CD4-positive, alpha-beta T cell treated with Interleukin-15 for 4 hours (primary cell): ENCODE results near the gene XXYLT1.

ENCODE experiments used
- DNase-seq: peaks from one replicate; pipeline ENCODE4 v3.0.0-alpha.2; 2020; ENCODE audit warnings: low spot score

XXYLT1 gene

DNA sequence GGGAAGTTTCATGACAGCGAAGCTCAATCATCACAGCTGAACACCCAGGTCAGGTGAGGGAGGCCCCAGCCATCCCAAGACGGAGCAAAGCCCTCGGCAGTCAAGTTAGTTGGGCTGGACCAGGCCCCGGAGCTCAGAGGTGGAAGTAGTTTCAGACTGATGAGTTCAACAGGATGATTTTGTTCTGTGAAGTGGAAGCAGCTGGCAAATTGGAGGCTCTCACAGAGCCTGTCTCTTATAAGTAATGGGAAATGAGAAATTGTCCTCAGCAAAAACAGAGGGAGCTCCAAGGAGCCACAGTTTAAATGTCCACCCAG lies 245.1 kb downstream of the XXYLT1 start:
- no peak for DNase-seq

DNA sequence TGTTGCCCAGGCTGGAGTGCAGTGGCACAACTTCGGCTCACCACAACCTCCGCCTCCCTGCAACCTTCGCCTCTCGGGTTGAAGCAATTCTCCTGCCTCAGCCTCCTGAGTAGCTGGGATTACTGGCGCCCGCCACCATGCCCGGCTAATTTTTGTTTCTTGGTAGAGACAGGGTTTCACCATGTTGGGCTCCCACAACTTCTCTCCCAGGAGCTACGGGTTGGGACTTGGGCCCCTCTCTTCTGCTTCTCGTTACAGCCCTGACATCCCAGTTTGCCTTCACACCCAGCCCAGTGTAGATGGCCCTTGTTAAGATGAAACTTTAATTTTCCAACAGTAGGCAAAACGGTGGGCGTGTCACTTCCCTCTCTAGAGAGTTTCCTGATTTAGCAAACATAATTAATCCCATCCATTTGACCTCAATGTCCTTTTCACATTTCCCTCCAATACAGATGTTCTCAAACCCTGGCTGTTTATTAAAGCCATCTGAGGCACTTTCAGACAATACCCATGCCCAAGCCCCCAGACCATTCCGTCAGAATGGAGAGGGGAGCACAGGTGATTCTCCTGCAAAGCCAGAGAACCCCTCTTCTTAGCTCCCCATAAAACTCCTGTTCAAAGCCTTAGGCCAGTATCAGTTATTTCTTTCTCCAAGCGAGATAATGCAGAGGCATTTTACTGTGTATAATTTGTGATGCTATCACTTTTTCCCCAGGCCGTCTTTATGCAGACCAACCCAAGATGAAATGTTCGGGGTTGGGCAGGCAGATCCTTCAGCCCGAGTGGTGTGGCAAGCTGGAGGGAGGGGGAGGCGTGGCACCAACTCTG lies 245.7 kb downstream of the XXYLT1 start:
- DNase-seq: no peak

DNA sequence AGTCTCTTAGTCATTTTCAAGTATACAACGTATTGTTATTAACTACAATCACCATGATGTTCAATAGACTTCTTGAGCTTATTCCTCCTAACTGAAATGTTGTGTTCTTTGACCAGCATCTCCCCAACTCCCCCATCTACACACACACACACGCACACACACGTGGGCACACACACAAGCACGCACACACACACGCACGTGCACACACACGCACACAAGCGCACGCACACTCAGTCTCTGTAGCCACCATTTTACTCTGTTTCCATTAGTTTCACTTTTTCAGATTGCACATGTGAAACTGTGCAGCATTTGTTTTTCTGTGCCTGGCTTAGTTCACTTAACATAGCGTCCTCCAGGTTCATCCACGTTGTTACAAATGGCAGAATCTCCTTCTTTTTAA lies 247.0 kb downstream of the XXYLT1 start:
- no peak for DNase-seq

DNA sequence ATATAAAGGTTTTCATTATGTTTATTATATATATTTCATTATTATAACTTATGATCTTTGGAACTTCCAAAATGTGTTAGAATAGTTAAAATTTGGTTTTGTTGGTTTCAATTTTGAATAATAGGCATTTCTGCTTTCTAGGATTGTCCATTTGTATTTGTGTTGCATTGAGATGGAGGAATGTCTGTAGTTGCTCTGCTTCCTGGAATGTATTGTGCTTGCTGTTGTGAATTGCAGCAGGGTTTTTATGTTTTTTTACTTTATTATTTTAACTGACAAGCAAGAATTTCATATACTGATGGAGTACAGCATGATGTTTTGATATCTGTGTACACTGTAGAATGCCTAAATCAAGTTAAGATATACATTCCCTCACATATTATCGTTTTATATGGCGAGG lies 247.4 kb downstream of the XXYLT1 start:
- DNase-seq: no peak

DNA sequence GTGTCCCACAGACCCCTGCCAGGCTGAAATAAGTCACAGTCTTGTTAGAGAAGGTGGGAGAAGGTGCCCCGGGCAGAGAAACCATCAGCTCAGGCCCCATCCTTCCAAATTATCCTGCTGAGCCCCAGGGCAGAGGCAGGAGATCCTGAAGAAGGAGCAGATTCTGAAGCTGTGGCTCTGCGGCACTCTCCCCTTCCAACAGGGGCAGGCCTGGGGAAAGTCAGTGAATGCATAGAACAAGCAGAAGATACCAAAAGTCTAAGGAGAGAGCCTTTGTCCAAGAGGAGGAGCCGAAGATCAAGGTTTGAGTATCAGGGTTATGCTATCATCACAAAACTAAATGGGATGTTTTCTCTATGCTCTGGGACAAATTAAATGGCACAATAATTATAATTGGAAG lies 249.3 kb downstream of the XXYLT1 start:
- DNase-seq: no peak

DNA sequence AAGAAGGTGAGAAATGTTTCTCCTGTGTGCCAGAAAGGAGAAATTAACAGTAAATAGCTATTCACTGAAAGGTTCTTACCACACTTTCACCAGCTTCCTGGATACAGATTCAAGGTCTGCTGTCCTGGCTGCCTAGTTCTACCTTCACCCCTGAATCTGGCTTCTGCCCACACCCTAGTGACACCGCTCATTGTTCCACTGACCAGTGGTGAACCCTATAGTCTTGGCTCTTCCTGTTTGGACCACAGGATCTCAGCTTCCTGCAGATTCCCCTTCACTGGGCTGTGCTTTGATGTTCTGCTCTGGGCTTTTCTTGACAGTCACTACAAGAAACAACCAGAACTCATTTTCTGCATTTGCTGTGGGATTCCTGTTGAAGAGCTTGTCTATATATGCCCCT lies 250.0 kb downstream of the XXYLT1 start:
- no peak for DNase-seq

DNA sequence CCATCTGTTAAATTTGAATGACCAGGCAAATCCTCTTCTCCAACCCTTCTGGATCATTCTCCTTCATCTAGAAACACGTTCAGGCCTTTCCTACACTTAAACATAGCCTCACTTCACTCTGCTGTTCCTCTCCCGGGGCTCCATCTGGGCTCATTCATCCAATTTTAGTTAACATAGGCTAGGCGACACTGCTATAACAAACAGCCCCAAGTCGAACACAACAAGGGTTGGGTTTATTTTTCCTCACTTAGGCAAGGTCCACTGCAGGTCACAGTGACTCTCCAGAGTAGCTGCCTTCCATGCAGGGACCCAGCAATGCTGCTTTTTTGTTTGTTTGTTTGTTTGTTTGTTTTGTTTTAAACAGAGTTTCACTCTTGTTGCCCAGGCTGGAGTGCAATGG lies 250.8 kb downstream of the XXYLT1 start:
- DNase-seq: no peak

DNA sequence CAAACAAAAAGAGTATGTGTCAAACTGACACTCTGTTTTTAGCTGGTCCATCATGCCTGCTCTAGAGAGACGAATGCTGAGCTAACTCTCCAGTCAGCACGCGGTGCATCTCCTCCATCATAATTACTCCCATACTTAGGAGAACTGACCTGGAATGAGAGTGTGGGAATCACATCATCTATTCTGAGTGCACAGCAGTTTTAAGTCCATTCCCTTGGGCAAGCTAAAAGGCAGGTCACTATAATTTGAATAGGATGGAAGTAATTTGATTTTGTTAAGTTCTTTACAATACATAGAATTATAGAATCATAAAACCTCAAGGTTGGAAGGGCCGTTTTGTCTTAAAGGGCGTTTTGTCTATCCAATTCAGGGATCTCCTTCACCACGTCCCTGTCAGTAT lies 251.6 kb downstream of the XXYLT1 start:
- no peak for DNase-seq
